SKM-1 treated with dmso at 0.1 percent for 144 hours (cell line): ENCODE measurements around the gene PCBP3.
"Not testable (repeated sequence)": the region's sequence is repeated elsewhere in the genome, so short reads cannot be mapped to it uniquely, and the experiment has no call there.

Source experiments
- DNase-seq: peaks from one replicate; lab custom pipeline; 2025; ENCODE audit not compliant: unreplicated experiment; lab: John Stamatoyannopoulos, UW

The PCBP3 gene

DNA sequence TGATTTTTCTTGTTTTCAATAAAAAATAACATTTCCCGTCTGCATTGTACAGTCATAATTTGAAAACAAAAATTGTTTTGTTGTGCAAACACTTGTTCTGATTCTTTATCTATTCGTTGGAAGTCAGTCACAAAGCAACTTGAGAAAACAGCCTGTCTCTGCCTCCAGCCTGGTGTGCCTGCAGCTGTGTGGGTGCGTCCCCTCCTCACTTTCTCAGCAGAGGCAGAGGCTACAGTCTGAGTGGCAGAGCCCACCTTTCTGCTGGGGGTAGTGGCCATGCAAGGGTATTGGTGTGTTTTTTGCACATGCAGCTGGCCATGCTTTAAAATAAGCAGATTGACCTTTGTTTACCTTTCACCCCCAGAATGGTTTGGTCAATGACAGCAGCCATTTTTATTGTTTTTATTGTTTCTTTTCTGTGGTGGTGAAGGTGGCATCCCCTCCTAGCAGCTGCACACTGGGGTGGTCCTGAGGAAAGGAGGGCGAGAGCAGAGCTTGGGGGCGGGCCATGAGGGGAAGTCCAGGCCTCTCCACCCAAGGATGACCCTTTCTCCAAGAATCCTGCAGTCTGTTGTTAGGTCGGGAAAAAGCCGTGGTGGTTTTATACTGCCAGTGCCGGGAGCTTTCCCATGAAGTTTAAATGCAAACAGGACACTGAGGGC lies 159.6 kb downstream of the PCBP3 start:
- no peak for DNase-seq

DNA sequence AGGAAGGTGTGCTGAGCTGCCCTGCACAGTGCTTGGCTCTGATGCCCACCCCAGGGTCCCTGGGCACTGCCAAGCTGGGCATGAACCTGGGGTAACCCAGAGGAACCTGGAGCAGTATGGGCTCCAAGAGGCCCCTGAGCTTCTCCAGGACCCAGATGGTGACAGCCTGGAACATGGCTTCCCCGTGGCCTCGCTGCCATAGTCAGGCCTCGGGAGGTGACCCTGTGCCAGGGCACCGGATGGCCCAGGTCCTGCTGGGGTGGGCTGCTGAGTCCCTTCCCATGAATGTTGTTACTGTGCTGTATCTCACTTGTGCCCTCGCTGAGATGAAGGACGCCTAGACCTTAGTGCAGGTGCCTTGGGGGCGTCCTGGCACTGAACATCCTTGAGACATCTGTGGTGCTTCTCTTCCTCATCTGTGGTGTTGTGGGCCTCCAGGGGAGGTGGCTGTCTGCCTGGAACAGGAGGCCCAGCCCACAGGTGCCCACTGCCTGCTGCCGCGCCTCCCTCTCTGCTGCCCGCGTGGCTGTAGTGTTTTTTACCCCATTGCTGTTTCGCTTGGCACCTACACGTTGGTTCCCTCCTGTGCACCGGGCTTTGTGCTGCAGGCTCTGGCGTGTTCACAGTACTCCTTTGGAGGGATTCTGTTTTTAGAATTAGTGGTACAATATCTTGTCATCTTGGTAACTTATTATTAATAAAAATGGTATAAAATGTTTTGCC lies 160.3 kb downstream of the PCBP3 start:
- no peak for DNase-seq

DNA sequence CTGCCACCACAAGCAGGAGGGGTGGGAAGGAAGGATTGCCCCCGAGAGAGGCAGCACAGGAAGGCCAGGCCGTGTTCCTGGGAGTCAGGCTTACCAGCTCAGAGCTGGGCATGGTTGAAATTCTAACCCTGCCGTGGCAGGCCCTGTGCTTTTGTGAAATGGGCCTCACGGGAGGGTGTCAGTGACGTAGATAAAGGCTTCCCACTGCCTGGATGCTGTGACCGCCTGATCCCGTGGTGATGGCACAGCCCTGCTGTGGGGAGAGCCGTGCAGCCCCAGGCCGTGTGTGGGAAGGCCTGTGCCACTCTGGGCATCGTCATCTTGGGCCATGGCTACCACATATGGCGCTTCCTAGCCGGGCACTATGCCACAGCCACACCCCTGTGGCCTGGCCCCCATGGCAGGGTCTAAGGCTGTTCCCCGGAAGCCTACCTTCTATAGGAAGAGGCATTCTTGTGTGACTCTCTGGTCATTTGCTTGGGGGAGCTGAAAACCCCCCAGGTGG lies 161.3 kb downstream of the PCBP3 start:
- no peak for DNase-seq

GRCh38 chr21:45805321-45805720 lies 161.8 kb downstream of the PCBP3 start:
- no peak for DNase-seq

- no peak for DNase-seq
These were observed 162.5 kb downstream of the PCBP3 start for GRCh38 chr21:45806042-45806441.

DNA sequence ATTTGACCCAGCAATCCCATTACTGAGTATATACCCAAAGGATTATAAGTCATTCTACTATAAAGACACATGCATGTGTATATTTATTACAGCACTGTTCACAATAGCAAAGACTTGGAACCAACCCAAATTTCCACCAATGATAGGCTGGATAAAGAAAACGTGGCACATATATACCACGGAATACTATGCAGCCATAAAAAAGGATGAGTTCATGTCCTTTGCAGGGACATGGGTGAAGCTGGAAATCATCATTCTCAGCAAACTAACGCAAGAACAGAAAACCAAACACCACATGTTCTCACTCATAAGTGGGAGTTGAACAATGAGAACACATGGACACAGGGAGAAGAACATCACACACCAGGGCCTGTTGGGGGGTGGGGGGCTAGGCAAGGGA lies 165.1 kb downstream of the PCBP3 start:
- DNase-seq, result not testable (repeated sequence)

GRCh38 chr21:45809421-45809820 lies 165.9 kb downstream of the PCBP3 start:
- DNase-seq, result no peak

DNA sequence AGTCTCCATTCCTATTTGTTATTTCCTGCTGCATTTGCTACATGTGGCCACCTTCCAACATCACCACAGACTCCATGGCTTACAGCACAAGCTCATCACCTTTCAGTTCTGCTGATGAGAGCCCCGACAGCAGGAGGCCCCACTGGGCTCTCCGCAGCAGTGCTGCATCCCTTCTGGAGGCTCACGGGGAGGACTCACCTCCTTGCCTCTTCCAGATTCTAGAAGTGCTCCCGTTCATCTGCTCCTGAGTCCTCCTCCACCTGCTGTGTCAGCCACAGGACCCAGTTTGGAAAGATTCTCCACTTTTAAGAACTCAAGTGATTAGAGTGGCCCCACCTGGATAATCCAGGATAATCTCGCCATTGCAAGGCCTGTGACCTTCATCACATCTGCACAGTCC lies 167.6 kb downstream of the PCBP3 start:
- DNase-seq, result no peak

GRCh38 chr21:45814210-45814940 lies 170.8 kb downstream of the PCBP3 start:
- not testable (repeated sequence) for DNase-seq

- not testable (repeated sequence) for DNase-seq
These were observed 172.3 kb downstream of the PCBP3 start for GRCh38 chr21:45815781-45816180.

- DNase-seq, result no peak
These were observed 173.3 kb downstream of the PCBP3 start for GRCh38 chr21:45816794-45817193.

- DNase-seq, result no peak
These were observed 173.8 kb downstream of the PCBP3 start for GRCh38 chr21:45817345-45817744.

DNA sequence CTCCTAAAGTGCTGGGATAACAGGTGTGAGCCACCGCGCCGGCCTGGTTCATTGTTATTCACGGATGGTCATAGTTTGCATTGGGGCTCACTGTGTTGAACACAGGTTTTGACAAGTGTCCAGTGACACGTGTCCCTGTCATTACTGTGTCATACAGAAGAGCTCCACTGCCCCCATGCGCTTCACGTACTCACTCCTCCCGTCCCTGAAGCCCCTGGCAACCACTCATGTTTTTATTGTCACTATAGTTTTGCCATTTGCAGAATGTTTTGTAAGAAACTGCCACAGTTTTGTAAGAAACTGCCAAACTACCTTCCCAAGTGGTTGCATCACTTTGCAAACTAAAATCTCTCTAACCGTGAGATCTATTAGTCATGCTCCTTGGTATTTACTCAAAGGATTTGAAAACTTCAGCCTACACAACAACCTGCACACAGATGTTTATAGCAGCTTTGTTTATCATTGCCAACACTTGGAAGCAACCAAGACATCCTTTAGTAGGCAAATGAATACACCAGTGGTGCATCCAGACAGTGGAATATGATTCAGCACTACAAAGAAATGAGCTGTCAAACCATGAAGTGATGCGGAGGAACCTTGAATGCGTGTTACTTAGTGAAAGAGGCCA lies 174.9 kb downstream of the PCBP3 start:
- peak; percentile 63 for DNase-seq

DNA sequence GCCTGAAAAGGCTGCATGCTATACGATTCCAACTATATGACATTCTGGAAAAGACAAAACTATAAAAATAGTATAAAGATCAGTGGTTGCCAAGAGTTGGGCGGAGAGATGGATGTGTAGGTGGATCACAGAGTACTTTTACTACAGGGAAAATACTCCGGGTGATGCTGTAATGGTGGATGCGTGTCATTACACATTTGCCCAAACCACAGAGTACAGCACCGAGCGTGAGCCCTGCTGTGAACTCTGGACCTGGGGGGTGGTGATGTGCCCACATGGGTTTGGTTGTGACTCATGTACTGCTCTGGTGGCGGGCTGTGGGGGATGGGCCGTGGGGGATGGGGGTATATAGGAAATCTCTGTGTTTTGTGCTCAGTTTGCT lies 175.4 kb downstream of the PCBP3 start:
- DNase-seq, result peak; percentile 66

DNA sequence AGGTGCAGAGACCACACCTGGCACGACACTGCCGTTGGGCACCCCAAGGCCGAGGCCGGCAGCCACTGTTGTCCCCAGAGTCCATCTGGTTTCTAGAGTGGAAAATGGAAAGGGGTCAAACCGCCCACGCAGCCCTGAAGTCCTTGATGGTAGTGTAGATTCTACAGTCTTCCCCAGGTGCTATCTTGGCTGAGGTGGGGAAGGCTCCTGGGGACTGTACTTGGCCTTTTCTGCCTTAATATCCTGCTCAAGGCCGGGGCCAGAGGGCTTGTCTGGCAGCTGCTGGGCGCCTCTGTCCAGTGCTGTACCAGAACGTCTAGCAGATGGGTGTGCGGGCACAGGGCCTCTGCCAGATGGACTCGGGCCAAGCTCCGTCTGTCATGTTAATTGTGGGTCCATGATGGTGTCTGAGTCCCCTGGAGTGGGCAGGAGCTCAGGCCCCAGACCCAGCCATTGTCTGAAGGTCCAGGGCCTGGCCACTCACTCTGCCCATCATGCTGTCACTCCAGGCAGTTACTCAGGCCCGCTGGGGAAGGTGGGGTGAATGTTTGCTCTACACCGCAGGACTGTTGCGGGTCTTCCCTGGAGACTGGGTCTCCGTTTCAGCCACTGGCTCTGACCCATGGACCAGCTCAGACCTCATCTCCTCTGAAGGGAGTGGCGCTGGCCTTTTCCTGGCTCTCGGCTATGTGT lies 176.1 kb downstream of the PCBP3 start:
- no peak for DNase-seq

- peak; percentile 89 for DNase-seq
These were observed 176.9 kb downstream of the PCBP3 start for GRCh38 chr21:45820171-45821091.

GRCh38 chr21:45821315-45821962 lies 177.9 kb downstream of the PCBP3 start:
- DNase-seq, result no peak

DNA sequence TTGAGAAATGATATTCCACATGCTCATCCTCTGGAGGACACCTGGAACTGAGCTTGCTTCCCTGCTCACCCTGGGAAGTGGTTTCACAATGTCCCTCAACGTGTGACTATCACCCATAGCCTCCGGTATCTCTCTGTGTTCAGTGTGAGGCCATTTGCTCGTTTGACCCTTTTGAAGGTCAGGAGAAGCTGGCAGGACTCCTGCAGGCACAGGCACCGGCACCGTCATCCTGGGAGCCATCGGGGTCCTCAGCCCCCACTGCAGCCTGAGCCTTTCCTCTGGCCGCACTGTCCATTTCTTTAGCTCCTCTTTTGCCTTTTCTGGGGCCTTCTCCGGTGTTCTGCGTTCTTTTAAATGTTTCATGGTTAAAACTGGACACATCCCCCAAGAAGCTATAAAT lies 178.5 kb downstream of the PCBP3 start:
- no peak for DNase-seq

GRCh38 chr21:45822429-45823099 lies 179.0 kb downstream of the PCBP3 start:
- DNase-seq, result no peak
